Thyroid gland (tissue), 4 donors: Measurements from ENCODE around the gene ACY1.

Experiments used
- CTCF ChIP-seq, 6 experiments: fragments of 200-600 bp in 3 of 6; fragments of 450-650 bp in 3 of 6; sonication (generic) in 3 of 6; IDR thresholded peaks; one replicate each; pipeline ENCODE4 v1.5.1; 2016 to 2019; ENCODE audit warnings: antibody characterized with exemption in 6 of 6, mild to moderate bottlenecking in 2 of 6, inconsistent platforms in 1 of 6, moderate library complexity in 1 of 6
- POLR2A ChIP-seq, 2 donors: fragments of 450-650 bp; IDR thresholded peaks; one replicate each; pipeline ENCODE4 v1.6.1; 2017; ENCODE audit warnings: antibody characterized with exemption in 2 of 2, mild to moderate bottlenecking in 2 of 2, moderate library complexity in 1 of 2

- TF ChIP-seq CTCF (IDR thresholded peaks at IDR 0.05), result peak; percentile 57 to 95 (median 92)
- TF ChIP-seq POLR2A (IDR thresholded peaks at IDR 0.05), result no peak
These were observed 18.2 kb downstream of the ACY1 start for GRCh38 chr3:52001443-52001974.
